Activated CD4-positive, CD25-positive, alpha-beta regulatory T cell treated with anti-CD3 and anti-CD28 coated beads, Interleukin-2, amount 50 U/mL, for 24 hours (primary cell): ENCODE measurements around the gene TOGARAM2.
A peak's percentile ranks its signal among the peaks of the same experiment; 100 is the strongest.

ENCODE experiments used
- ATAC-seq, 2 donors: fragments of 150-1000 bp; cut with Tn5 transposase; one replicate each; pipeline ENCODE4 v1.10.0; 2021; ENCODE audit warnings: mild to moderate bottlenecking in 1 of 2, moderate library complexity in 1 of 2

TOGARAM2 gene

DNA sequence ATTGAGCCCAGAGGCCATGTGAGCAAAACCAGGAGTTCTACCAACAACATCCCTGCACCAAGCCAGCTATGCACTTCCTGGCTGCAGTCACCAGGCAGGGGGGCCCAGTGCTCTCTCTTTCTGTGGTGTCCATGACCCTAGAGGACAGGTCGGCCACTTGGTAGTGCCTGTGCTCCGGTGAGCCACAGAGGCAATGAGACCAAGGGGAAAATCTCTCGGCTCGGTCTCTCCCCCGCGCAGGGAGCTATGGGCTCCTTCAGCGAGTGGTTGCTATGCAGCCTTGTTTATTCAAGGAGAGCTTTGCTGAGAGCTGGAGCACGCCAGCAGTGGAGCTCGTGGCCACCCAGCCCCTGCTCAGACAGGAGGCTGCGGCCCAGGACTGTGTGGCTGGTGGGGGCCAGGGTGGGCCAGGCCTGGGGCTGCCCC lies at the start of gene TOGARAM2:
Gene TOGARAM2, plus strand, starts transcription at position 283 of the 426 bp plus-strand sequence. CDS start 13,537 bp downstream, outside the sequence.
- no peak for ATAC-seq

GRCh38 chr2:28934769-28935168 lies 46.3 kb upstream of the TOGARAM2 start:
- ATAC-seq = no peak

- ATAC-seq = no peak
Observed at GRCh38 chr2:28941008-28941407, 40.1 kb upstream of the TOGARAM2 start.

DNA sequence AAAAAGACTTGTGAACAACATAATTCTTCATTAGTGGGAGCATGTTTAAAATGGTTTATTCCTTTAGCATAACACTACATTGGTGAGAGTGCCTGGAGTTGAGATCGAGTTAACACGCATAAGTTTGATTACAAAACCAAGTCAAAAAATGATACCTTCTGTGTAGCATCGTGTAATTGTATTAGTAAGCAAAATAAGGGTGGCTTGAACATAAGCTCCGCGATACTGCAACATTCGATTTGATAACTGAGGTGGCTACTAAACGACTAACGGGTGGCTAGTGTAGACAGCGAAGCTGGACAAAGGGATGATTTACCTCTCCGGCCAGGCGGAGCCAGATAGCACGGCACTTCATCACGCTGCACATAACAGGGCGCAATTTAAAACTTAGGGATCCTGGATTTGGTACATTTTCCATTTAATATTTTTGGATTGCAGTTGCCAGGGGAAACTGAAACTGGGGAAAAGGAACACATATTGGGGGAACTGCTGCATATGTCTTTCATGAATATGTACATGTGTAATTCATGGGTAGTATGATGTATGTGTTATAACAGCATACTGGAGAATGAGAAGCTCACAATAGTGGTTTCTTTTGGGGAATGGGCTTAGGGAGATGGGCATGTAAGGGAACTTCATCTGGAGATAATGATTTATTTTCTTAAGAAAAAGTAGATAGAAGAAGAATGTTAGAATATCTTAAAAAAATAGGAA lies 36.4 kb upstream of the TOGARAM2 start:
- ATAC-seq = no peak

GRCh38 chr2:28948160-28948559 lies 32.9 kb upstream of the TOGARAM2 start:
- no peak for ATAC-seq

GRCh38 chr2:28949190-28949589 lies 31.9 kb upstream of the TOGARAM2 start:
- ATAC-seq = no peak

- no peak for ATAC-seq
Observed at GRCh38 chr2:28949617-28950305, 31.3 kb upstream of the TOGARAM2 start.

DNA sequence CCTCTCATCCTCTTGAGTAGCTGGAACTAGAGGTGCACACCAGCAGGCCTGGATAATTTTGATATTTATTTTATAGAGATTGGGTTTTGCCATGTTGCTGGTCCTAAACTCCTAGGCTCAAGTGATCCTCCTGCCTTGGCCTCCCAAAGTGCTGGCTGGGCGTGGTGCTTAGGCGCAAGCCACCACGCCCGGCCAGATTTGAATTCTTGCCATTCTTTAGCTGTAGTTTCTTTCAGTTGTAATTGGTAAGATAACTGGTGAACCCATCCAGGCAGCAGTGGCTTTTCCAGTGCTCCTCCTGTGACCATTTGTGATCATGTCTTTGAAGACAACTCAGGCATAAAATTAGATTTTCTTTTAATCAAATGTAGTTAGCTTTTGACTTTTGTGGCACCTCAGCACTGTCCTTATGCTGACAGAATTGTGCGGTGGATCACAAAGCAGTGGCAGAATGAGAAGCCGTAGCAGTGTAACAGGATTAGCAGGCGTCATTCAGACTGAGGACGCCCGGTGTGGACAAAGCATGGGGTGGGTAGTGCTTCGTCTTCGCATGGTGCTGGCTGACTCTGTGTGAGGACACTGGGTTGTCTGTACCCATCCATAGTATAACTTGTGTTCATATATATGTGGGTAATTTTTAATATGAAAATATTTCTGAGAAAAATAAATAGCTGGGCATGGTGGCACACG lies 30.0 kb upstream of the TOGARAM2 start:
- ATAC-seq = no peak

- no peak for ATAC-seq
Observed at GRCh38 chr2:28951910-28952835, 28.9 kb upstream of the TOGARAM2 start.

GRCh38 chr2:28952836-28953211 lies 28.3 kb upstream of the TOGARAM2 start:
- no peak for ATAC-seq

GRCh38 chr2:28955467-28955866 lies 25.6 kb upstream of the TOGARAM2 start:
- no peak for ATAC-seq

GRCh38 chr2:28956415-28956826 lies 24.7 kb upstream of the TOGARAM2 start:
- ATAC-seq = peak in 1 of 2 donors; percentile 73

DNA sequence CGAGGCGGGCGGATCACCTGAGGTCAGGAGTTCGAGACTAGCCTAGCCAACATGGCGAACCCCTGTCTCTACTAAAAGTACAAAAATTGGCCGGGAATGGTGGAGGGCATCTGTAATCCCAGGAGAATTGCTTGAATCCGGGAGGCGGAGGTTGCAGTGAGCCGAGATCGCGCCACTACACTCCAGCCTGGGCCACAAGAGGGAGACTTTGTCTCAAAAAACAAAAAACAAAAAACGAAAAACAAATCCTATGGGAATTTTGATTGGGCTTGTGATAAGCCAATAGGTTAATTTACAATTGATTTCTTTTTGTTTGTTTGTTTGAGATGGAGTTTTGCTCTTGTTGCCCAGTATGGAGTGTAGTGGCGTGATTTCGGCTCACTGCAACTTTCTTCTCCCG lies 24.2 kb upstream of the TOGARAM2 start:
- ATAC-seq = no peak

DNA sequence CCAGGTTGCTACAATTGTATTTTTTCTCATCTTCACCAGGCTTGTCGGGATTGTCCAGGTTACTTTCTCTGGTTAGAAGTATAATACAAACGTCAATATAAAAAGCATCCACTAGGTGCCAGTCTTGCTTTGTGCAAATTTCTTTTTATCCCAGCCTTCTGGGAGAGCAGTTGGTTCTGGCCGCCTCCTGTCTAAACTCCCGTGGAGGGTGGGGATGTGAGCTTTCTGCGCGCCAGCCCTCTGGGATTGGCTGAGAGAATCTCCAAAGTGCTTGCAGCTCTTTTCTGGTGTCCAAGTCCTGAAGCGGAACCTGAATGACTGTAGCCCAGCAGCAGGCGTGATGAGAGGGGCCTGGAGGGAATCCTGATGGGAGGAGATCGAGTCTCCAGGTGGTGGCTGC lies 22.4 kb upstream of the TOGARAM2 start:
- peak; percentile 40 to 63 for ATAC-seq

DNA sequence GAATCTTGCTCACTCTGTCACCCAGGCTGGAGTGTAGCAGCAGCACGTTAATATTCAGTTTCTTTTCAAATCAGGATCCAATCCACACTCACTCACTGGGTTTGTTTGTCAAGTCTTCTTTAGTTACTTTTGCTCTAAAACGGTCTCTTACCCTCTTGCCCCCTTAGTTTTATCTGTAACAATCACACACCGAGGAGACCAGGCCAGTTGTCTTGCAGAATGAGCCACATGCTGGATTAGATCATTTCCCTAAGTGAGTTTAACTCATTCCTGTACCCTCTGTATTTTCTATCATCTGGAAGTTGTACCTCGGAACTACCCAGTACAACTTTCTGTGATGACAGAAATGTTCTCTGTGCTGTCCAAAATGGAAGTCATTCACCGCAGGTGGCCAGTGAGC lies 20.7 kb upstream of the TOGARAM2 start:
- ATAC-seq = no peak

DNA sequence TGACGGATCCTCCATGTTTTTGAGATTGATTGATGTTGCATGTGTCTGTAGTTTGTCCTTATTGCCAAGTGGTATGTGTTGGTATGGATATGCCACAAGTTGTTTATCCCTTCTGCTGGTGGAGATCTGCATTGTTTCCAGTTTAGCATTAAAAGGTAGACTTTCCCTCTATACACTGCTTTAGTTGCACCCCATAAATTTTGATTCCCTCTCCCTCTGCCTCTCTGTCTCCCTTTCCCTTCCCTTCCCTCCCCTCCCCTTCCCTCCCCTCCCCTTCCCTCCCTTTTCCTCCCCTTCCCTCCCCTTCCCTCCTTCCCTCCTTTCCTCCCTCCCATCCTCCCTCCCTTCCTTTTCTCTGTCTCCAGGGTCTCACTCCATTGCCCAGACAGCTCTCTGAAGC lies 18.6 kb upstream of the TOGARAM2 start:
- ATAC-seq = no peak

DNA sequence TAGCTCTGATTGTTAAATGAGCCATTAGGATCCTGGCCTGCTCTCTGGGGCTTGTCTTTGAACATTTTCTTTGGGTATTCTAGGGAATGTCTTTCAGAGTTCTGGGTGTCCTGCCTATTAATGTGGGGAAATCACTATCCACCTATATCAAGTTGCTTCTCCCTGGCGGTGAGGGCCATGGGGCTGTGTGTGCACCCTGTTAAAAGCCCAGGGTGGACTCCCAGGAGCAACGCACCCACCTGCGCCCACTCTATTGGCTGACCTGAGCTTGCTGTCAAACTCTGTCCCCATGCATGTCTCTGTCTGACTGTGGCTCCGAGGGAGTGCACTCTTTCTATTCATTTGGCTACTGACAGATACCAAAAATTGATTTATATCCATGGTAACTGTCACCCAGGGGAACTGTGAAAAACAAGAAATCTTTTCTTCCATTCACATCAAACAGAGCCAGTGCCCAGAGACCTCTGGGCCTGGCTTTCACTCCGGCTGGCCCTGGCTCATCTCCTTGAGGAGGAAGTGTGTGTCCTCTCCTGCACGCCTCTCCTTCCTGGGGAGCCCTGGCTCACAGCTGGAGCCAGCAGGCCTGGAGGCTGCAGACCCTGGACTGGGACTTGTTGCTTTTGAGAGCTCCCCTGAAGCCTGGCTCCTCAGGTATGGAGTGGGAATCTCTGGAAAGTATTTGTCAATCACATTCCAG lies 10.5 kb upstream of the TOGARAM2 start:
- no peak for ATAC-seq

DNA sequence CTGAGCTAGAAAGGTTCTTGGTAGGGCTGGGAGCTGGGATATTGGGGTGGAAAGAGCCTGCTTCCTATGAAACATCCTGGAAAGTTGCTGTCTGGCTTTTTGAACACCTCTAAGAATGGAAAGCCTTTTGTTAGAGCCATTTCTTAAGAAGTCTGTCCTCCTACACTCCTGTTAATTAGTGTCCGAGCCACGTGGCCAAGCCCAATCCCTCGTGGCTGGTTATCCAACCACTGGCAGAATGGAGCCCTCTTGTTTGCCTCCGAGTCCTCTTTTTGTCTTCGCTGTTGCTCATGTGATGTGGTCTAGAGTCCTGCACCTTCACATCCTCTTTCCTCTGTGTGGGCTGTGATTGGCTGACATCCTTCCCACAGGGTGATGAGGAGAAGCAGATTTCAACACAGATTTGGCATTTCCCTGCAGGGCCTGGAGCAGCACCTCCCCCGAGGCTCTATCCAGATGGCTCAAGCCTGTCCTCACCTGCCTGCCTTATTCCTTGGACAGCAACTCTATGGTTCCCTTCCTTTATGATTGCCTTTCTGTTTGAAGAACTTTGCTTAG lies 8.2 kb upstream of the TOGARAM2 start:
- no peak for ATAC-seq

GRCh38 chr2:28974252-28974651 lies 6.8 kb upstream of the TOGARAM2 start:
- ATAC-seq = no peak

GRCh38 chr2:28975671-28976070 lies 5.4 kb upstream of the TOGARAM2 start:
- no peak for ATAC-seq

DNA sequence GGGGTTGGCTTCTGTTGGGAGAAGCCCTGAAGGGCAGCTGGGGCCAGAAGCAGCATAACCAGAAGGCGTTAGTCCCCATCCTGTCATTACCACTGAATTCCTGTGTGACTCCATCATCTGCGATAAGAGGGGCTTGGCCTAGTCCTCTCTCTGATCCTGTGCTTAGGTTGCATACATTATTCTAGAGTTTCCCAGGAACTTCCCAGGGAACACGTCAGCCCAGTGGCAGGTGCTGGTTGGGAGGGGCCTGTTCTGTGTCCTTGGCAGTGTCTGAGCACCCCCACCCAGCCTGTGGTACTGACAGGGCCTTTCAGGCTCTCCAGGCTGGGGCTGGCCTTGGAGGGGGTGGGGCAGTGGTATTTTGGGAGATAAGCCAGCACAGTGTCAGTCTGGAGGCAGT lies 4.5 kb upstream of the TOGARAM2 start:
- ATAC-seq = no peak
